SK-N-SH (cell line): ENCODE results near the gene EIF5A. TPM values are rescaled to one million over a fixed set of nuclear protein-coding genes. Genes with fewer than 3 reads are reported as not detected.

ENCODE experiments used
- CTCF ChIA-PET: fragments of 300-600, 350-600 bp; formaldehyde crosslinking; extraction: SDS; loops from one replicate; lab custom pipeline; 2021; lab: Yijun Ruan, JAX
- POLR2A ChIA-PET: fragments of 350-600 bp; sonication (Branson Sonifier 250); formaldehyde crosslinking; extraction: SDS; loops from one replicate; lab custom pipeline; 2020; ENCODE audit warnings: antibody characterized with exemption, inconsistent platforms; lab: Yijun Ruan, JAX
- DNase-seq: peaks from one replicate; pipeline ENCODE4 v3.0.0; 2012
- H2AFZ ChIP-seq: fragments of 200-600 bp; sonication (generic); 2 replicates; pipeline ENCODE4 v1.8.1; 2016; ENCODE audit warnings: antibody characterized with exemption, mild to moderate bottlenecking, low read depth
- H3F3A ChIP-seq: fragments of 200-600 bp; sonication (generic); replicated peaks from 2 replicates; pipeline ENCODE3; 2016; ENCODE audit warnings: antibody characterized with exemption, mild to moderate bottlenecking; ENCODE audit not compliant: insufficient read depth
- H3K27ac ChIP-seq, 2 experiments: fragments of 200-500 bp in 1 of 2; fragments of 200-600 bp in 1 of 2; sonication (Bioruptor generic) in 1 of 2; sonication (generic), shearing (Covaris generic) in 1 of 2; 2 replicates each; pipeline versions ENCODE4 v1.5.1 to v1.6.1; 2014 to 2016; ENCODE audit warnings: low read depth in 2 of 2, inconsistent platforms in 1 of 2, low read length in 1 of 2, mild to moderate bottlenecking in 1 of 2, mixed read lengths in 1 of 2
- H3K27me3 ChIP-seq: fragments of 200-600 bp; sonication (generic), shearing (Covaris generic); 2 replicates; pipeline ENCODE4 v1.6.1; 2016; ENCODE audit warnings: mixed run types; ENCODE audit not compliant: insufficient read depth
- H3K36me3 ChIP-seq, 2 experiments: fragments of 200-500 bp in 1 of 2; fragments of 200-600 bp in 1 of 2; sonication (Bioruptor generic) in 1 of 2; sonication (generic) in 1 of 2; replicated peaks in 1 of 2; 2 replicates each; pipeline versions ENCODE3 to v1.5.1; 2014 to 2016; ENCODE audit warnings: low read length in 1 of 2, mild to moderate bottlenecking in 1 of 2; ENCODE audit not compliant: insufficient read depth in 2 of 2, control insufficient read depth in 1 of 2
- H3K4me1 ChIP-seq, 2 experiments: fragments of 200-500 bp in 1 of 2; fragments of 200-600 bp in 1 of 2; sonication (Bioruptor generic) in 1 of 2; sonication (generic), shearing (Covaris generic) in 1 of 2; 2 replicates each; pipeline versions ENCODE4 v1.5.1 to v1.6.1; 2014 to 2016; ENCODE audit warnings: low read depth in 1 of 2, low read length in 1 of 2, mixed run types in 1 of 2; ENCODE audit not compliant: insufficient read depth in 2 of 2, control insufficient read depth in 1 of 2
- H3K4me2 ChIP-seq: fragments of 200-600 bp; sonication (generic), shearing (Covaris generic); 2 replicates; pipeline ENCODE4 v1.6.1; 2017; ENCODE audit warnings: mixed run types
- H3K4me3 ChIP-seq, 2 experiments: fragments of 200-500 bp in 1 of 2; fragments of 200-600 bp in 1 of 2; sonication (Bioruptor generic) in 1 of 2; sonication (generic), shearing (Covaris generic) in 1 of 2; 2 replicates each; pipeline versions ENCODE4 v1.5.1 to v1.8.1; 2014 to 2016; ENCODE audit warnings: low read depth in 2 of 2, inconsistent platforms in 1 of 2, low read length in 1 of 2, mild to moderate bottlenecking in 1 of 2, mixed read lengths in 1 of 2, moderate library complexity in 1 of 2
- H3K79me2 ChIP-seq: fragments of 200-600 bp; sonication (generic); 2 replicates; pipeline ENCODE4 v1.8.1; 2017; ENCODE audit warnings: mild to moderate bottlenecking; ENCODE audit not compliant: insufficient read depth
- H3K9ac ChIP-seq: fragments of 200-600 bp; sonication (generic); 2 replicates; pipeline ENCODE4 v1.6.1; 2017; ENCODE audit warnings: mixed run types
- H3K9me2 ChIP-seq: fragments of 200-600 bp; sonication (generic); 2 replicates; pipeline ENCODE4 v1.6.1; 2017; ENCODE audit warnings: mixed run types
- H3K9me3 ChIP-seq: fragments of 200-600 bp; sonication (generic); 2 replicates; pipeline ENCODE4 v1.6.1; 2017; ENCODE audit warnings: mixed run types, mild to moderate bottlenecking, moderate library complexity
- H4K20me1 ChIP-seq: fragments of 200-600 bp; sonication (generic); 2 replicates; pipeline ENCODE4 v1.6.1; 2017; ENCODE audit warnings: mild to moderate bottlenecking, mixed run types; ENCODE audit not compliant: insufficient read depth
- CTCF ChIP-seq: fragments of 200-600 bp; sonication (generic); IDR thresholded peaks from 2 replicates; pipeline ENCODE4 v1.6.1; 2017; ENCODE audit warnings: antibody characterized with exemption, mild to moderate bottlenecking, moderate library complexity
- EP300 ChIP-seq, 2 experiments: IDR thresholded peaks; 2 replicates each; pipeline versions ENCODE4 v1.4.0 to v1.6.1; 2012; ENCODE audit warnings: borderline replicate concordance in 1 of 2, low read depth in 1 of 2, low read length in 1 of 2
- EZH2phosphoT487 ChIP-seq: fragments of 200-600 bp; sonication (generic); IDR thresholded peaks from 2 replicates; pipeline ENCODE4 v1.6.1; 2017; ENCODE audit warnings: low read depth, mixed run types, mild to moderate bottlenecking, antibody characterized with exemption, moderate library complexity, borderline replicate concordance
- FOSL2 ChIP-seq: IDR thresholded peaks from 2 replicates; pipeline ENCODE4 v1.4.0; 2012; ENCODE audit warnings: low read depth, mild to moderate bottlenecking, moderate library complexity, borderline replicate concordance
- FOXJ3 ChIP-seq: sonication (generic); formaldehyde crosslinking; IDR thresholded peaks from 2 replicates; pipeline ENCODE4 v1.5.1; 2020; ENCODE audit warnings: mild to moderate bottlenecking, missing genetic modification reagents
- FOXM1 ChIP-seq: IDR thresholded peaks from 2 replicates; pipeline ENCODE4 v1.4.0; 2012; ENCODE audit warnings: low read depth, mild to moderate bottlenecking
- GABPA ChIP-seq: IDR thresholded peaks from 2 replicates; pipeline ENCODE4 v1.4.0; 2012; ENCODE audit warnings: low read depth, mild to moderate bottlenecking
- GATA2 ChIP-seq: sonication (generic); formaldehyde crosslinking; IDR thresholded peaks from 2 replicates; pipeline ENCODE4 v1.5.0; 2020; ENCODE audit warnings: mild to moderate bottlenecking, missing genetic modification reagents
- IRF3 ChIP-seq: fragments of 150-350 bp; IDR thresholded peaks from 2 replicates; pipeline ENCODE4 v1.6.1; 2016; ENCODE audit warnings: mild to moderate bottlenecking, low read depth, low read length
- JUND ChIP-seq: IDR thresholded peaks from 2 replicates; pipeline ENCODE4 v1.4.0; 2012
- MAX ChIP-seq: IDR thresholded peaks from 2 replicates; pipeline ENCODE4 v1.4.0; 2012; ENCODE audit warnings: low read depth
- MEF2A ChIP-seq: IDR thresholded peaks from 2 replicates; pipeline ENCODE4 v1.4.0; 2012; ENCODE audit warnings: low read depth, borderline replicate concordance
- MXI1 ChIP-seq: IDR thresholded peaks from 2 replicates; pipeline ENCODE4 v1.6.1; 2012; ENCODE audit warnings: mild to moderate bottlenecking, low read depth, low read length, improper control_type of control experiment
- NFIC ChIP-seq: IDR thresholded peaks from 2 replicates; pipeline ENCODE4 v1.4.0; 2012; ENCODE audit warnings: borderline replicate concordance
- NRF1 ChIP-seq: IDR thresholded peaks from 2 replicates; pipeline ENCODE4 v1.6.1; 2012; ENCODE audit warnings: low read depth, mild to moderate bottlenecking, low read length
- RAD21 ChIP-seq: IDR thresholded peaks from 2 replicates; pipeline ENCODE4 v1.6.1; 2012; ENCODE audit warnings: mild to moderate bottlenecking, low read length
- RCOR1 ChIP-seq: fragments of 150-350 bp; IDR thresholded peaks from 2 replicates; pipeline ENCODE4 v1.6.1; 2017; ENCODE audit warnings: antibody characterized with exemption, low read length
- RXRA ChIP-seq: IDR thresholded peaks from 2 replicates; pipeline ENCODE4 v1.4.0; 2012; ENCODE audit warnings: low read depth, mild to moderate bottlenecking, borderline replicate concordance
- TEAD4 ChIP-seq: IDR thresholded peaks from 2 replicates; pipeline ENCODE4 v1.4.0; 2012; ENCODE audit warnings: mild to moderate bottlenecking, borderline replicate concordance; ENCODE audit not compliant: insufficient read depth
- YY1 ChIP-seq: IDR thresholded peaks from 2 replicates; pipeline ENCODE4 v1.4.0; 2012; ENCODE audit warnings: low read depth, mild to moderate bottlenecking
- WGBS: methylation state at CpG from one replicate; pipeline ENCODE4 v1.1.6; 2017; ENCODE audit warnings: low lambda C conversion rate; 5-methylcytosine and 5-hydroxymethylcytosine counted together
- polyA plus RNA-seq, 3 experiments: library from polyadenylated mRNA; depleted of rRNA; stranded (reverse); fragments of >200 nt; gene quantifications; 2 replicates each; pipeline ENCODE4 v1.2.3, GENCODE V29; 2012

EIF5A gene
- polyA plus RNA-seq, 1 of the 3 experiments (the other 2 are of a cell fraction) = 971 TPM

GRCh38 chr17:7328840-7329373, 21.5 kb downstream of the EIF5A start, which contains the start of gene NEURL4:
NEURL4 (minus strand) TSS chr17:7329335; CDS start chr17:7329312, 23 bp downstream.
- TF ChIP-seq NFIC = no peak
- TF ChIP-seq YY1 = peak; percentile 77
- peak; percentile 20 for TF ChIP-seq CTCF
- no peak for TF ChIP-seq GABPA
- peak within 1 kb of the TSS; percentile 79 to 92 for H3K27ac ChIP-seq
- no peak for DNase-seq
- H3K4me1 ChIP-seq = peaks cover 3 to 13% of the 10 kb centered on the region in 2 experiments; a peak in 2 of 4 replicates
- no peaks in the 10 kb centered on the region for H3K9me3 ChIP-seq
- H3K79me2 ChIP-seq = peaks cover 17% of the 10 kb centered on the region; the same call in 1 of the 2 replicates
- H3K27me3 ChIP-seq = no peaks in the 10 kb centered on the region
- no peaks in the 10 kb centered on the region for H3K9me2 ChIP-seq
- no peaks in the 10 kb centered on the region for H4K20me1 ChIP-seq
- peak within 1 kb of the TSS; percentile 75 for H2AFZ ChIP-seq
- peak within 1 kb of the TSS; percentile 69 to 93 for H3K4me3 ChIP-seq
- H3K4me2 ChIP-seq = peak within 1 kb of the TSS; percentile 86
- peaks cover 2 to 25% of the 10 kb centered on the region in 2 experiments for H3K36me3 ChIP-seq
- ChIA-PET CTCF (interaction anchor here (0.8 to 2.3 kb wide), 8 partner anchors 16 to 283 kb away, joined by 3 to 7 read pairs (median 4); partner anchors contain the start of gene TMEM95), POLR2A (interaction anchor here (0.6 to 2.3 kb wide), 10 partner anchors 8 to 112 kb away, joined by 3 to 11 read pairs (median 5); partner anchors contain the start of genes ACADVL, DLG4, DVL2 and GPS2)
- no peaks in the 10 kb centered on the region for H3F3A ChIP-seq
- H3K9ac ChIP-seq = peak within 1 kb of the TSS; percentile 65
- 1% methylated on average over 28 of the region's 50 CpGs for WGBS

- Histone ChIP-seq H3K27ac (peak overlapping the region; percentile 79 to 92), H2AFZ (peak overlapping the region; percentile 75), H4K20me1 (no peaks in the 10 kb centered on the region), H3K9ac (peak overlapping the region; percentile 65), H3K9me3 (no peaks in the 10 kb centered on the region), H3K4me3 (peak overlapping the region; percentile 69 to 93), H3K79me2 (peaks cover 17% of the 10 kb centered on the region; the same call in 1 of the 2 replicates), H3K4me1 (peaks cover 3 to 13% of the 10 kb centered on the region in 2 experiments; a peak in 2 of 4 replicates), H3K4me2 (peak overlapping the region; percentile 86), H3F3A (no peaks in the 10 kb centered on the region), H3K27me3 (no peaks in the 10 kb centered on the region; the same call in 1 of the 2 replicates), H3K36me3 (peaks cover 0 to 20% of the 10 kb centered on the region in 2 experiments), H3K9me2 (no peaks in the 10 kb centered on the region)
- DNase-seq = peak; percentile 97
- 0% methylated on average over 8 of the region's 43 CpGs for WGBS
- ChIA-PET POLR2A (interaction anchor here (0.6 to 2.3 kb wide), 15 partner anchors 9 to 358 kb away, joined by 3 to 11 read pairs (median 4); partner anchors contain the start of genes ACADVL, DLG4, DVL2 and GPS2), CTCF (interaction anchor here (0.8 to 2.3 kb wide), 11 partner anchors 11 to 284 kb away, joined by 3 to 8 read pairs (median 4); partner anchors contain the start of genes KCTD11 and TMEM95)
- no peak for TF ChIP-seq GATA2 (CRISPR knock-in tag)
- TF ChIP-seq JUND = no peak
- TF ChIP-seq MAX = peak; percentile 49; the same call in 1 of the 2 replicates
- no peak for TF ChIP-seq EP300 (IDR thresholded peaks at IDR 0.05; ENCODE audit: borderline replicate concordance in 1 of 2, low read depth in 1 of 2, low read length in 1 of 2)
- peak; percentile 26; the same call in 1 of the 2 replicates for TF ChIP-seq RCOR1
- TF ChIP-seq RAD21 = no peak
- TF ChIP-seq CTCF = 0 out of 2 replicates have a peak, but pooled peaks have one; percentile 9
- peak; percentile 30; the same call in 1 of the 2 replicates for TF ChIP-seq NRF1
- peak; percentile 47; the same call in 1 of the 2 replicates for TF ChIP-seq GABPA
- TF ChIP-seq FOSL2 = no peak
- TF ChIP-seq TEAD4 = no peak
- no peak for TF ChIP-seq EZH2phosphoT487
- no peak for TF ChIP-seq FOXM1
- TF ChIP-seq IRF3 = no peak
- no peak for TF ChIP-seq MEF2A
- no peak for TF ChIP-seq FOXJ3 (CRISPR knock-in tag)
- TF ChIP-seq MXI1 = peak; percentile 87
- no peak for TF ChIP-seq RXRA
- TF ChIP-seq NFIC = no peak
Observed at GRCh38 chr17:7329374-7329996, 22.1 kb downstream of the EIF5A start.
